Measurements from ENCODE around the gene ZNF518A. TPM values are rescaled to one million over a fixed set of nuclear protein-coding genes. Genes with fewer than 3 reads are reported as not detected.

Gene ZNF518A
- total and polyA plus RNA-seq, 2 of the 13 experiments (the other 11 are each of a cell fraction or from before 2014, with no cell fraction given) = 21.7 to 37.1 TPM

- TF ChIP-seq ZNF33B (CRISPR knock-in tag; IDR thresholded peaks at IDR 0.05) = no peak
- TF ChIP-seq ZNF331 (CRISPR knock-in tag; IDR thresholded peaks at IDR 0.05) = peak; percentile 47; the same call in 1 of the 2 replicates
- 0 out of 2 replicates have a peak, but pooled peaks have one; percentile 63 for TF ChIP-seq ZNF451 (CRISPR knock-in tag; IDR thresholded peaks at IDR 0.05)
- peak; percentile 12; the same call in 1 of the 2 replicates for TF ChIP-seq PHF8 (CRISPR knock-in tag; IDR thresholded peaks at IDR 0.05)
- peak; percentile 38; the same call in 1 of the 2 replicates for TF ChIP-seq DMAP1 (CRISPR knock-in tag; IDR thresholded peaks at IDR 0.05)
- peak; percentile 17 for TF ChIP-seq POLR2G (IDR thresholded peaks at IDR 0.05; ENCODE audit: low read depth, low read length)
- TF ChIP-seq ZNF441 (CRISPR knock-in tag; IDR thresholded peaks at IDR 0.05; ENCODE audit: borderline replicate concordance) = peak; percentile 75; the same call in 1 of the 2 replicates
- peak; percentile 35; the same call in 1 of the 2 replicates for TF ChIP-seq ZNF225 (CRISPR knock-in tag; IDR thresholded peaks at IDR 0.05)
- no peak for TF ChIP-seq ZFP62 (CRISPR knock-in tag; IDR thresholded peaks at IDR 0.05)
- TF ChIP-seq KMT2B (CRISPR knock-in tag; IDR thresholded peaks at IDR 0.05) = 0 out of 2 replicates have a peak, but pooled peaks have one; percentile 15
- TF ChIP-seq, protein P1, sequence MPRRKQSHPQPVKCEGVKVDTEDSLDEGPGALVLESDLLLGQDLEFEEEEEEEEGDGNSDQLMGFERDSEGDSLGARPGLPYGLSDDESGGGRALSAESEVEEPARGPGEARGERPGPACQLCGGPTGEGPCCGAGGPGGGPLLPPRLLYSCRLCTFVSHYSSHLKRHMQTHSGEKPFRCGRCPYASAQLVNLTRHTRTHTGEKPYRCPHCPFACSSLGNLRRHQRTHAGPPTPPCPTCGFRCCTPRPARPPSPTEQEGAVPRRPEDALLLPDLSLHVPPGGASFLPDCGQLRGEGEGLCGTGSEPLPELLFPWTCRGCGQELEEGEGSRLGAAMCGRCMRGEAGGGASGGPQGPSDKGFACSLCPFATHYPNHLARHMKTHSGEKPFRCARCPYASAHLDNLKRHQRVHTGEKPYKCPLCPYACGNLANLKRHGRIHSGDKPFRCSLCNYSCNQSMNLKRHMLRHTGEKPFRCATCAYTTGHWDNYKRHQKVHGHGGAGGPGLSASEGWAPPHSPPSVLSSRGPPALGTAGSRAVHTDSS (CRISPR knock-in tag; conservative IDR thresholded peaks at IDR 0.05) = no peak
- peak; percentile 74; the same call in 1 of the 2 replicates for TF ChIP-seq MYPOP (CRISPR knock-in tag; IDR thresholded peaks at IDR 0.05)
- TF ChIP-seq MATR3 (CRISPR knock-in tag; IDR thresholded peaks at IDR 0.05) = no peak
- 0 out of 2 replicates have a peak, but pooled peaks have one; percentile 23 for TF ChIP-seq KDM5B (CRISPR knock-in tag; IDR thresholded peaks at IDR 0.05; ENCODE audit: borderline replicate concordance)
- peak; percentile 36; the same call in 1 of the 2 replicates for TF ChIP-seq ZNF230 (CRISPR knock-in tag; IDR thresholded peaks at IDR 0.05)
- peak; percentile 62 for TF ChIP-seq ZNF883 (CRISPR knock-in tag; IDR thresholded peaks at IDR 0.05; ENCODE audit: not compliant biosample characterization)
- no peak for TF ChIP-seq DBP (CRISPR knock-in tag; IDR thresholded peaks at IDR 0.05; ENCODE audit: not compliant biosample characterization)
- peak; percentile 19 for TF ChIP-seq GABPB1 (CRISPR knock-in tag; IDR thresholded peaks at IDR 0.05)
- TF ChIP-seq TRIM22 (IDR thresholded peaks at IDR 0.05) = no peak
- peak in 1 of 2 experiments; percentile 29; a peak in 1 of 4 replicates for TF ChIP-seq HMGXB4 (CRISPR knock-in tag; IDR thresholded peaks at IDR 0.05; ENCODE audit: borderline replicate concordance in 1 of 2, low read depth in 1 of 2)
- TF ChIP-seq, protein P2, sequence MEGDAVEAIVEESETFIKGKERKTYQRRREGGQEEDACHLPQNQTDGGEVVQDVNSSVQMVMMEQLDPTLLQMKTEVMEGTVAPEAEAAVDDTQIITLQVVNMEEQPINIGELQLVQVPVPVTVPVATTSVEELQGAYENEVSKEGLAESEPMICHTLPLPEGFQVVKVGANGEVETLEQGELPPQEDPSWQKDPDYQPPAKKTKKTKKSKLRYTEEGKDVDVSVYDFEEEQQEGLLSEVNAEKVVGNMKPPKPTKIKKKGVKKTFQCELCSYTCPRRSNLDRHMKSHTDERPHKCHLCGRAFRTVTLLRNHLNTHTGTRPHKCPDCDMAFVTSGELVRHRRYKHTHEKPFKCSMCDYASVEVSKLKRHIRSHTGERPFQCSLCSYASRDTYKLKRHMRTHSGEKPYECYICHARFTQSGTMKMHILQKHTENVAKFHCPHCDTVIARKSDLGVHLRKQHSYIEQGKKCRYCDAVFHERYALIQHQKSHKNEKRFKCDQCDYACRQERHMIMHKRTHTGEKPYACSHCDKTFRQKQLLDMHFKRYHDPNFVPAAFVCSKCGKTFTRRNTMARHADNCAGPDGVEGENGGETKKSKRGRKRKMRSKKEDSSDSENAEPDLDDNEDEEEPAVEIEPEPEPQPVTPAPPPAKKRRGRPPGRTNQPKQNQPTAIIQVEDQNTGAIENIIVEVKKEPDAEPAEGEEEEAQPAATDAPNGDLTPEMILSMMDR (CRISPR knock-in tag; IDR thresholded peaks at IDR 0.05) = peak; percentile 32; the same call in 1 of the 2 replicates
These were observed 364 bp downstream of the ZNF518A start (continued) for GRCh38 chr10:96130326-96130995.
